Panc1 (cell line): ENCODE results near the gene STK32C.

ENCODE experiments used
- POLR2AphosphoS5 ChIP-seq: IDR thresholded peaks from 2 replicates; pipeline ENCODE4 v1.6.1; 2012; ENCODE audit warnings: mild to moderate bottlenecking, low read depth, low read length, moderate library complexity
- SIN3A ChIP-seq: IDR thresholded peaks from 2 replicates; pipeline ENCODE4 v1.6.1; 2012; ENCODE audit warnings: low read depth, mild to moderate bottlenecking, low read length, moderate library complexity, borderline replicate concordance; ENCODE audit not compliant: insufficient read depth
- TF ChIP-seq, protein P1 (sequence below): fragments of 450-650 bp; IDR thresholded peaks from 2 replicates; pipeline ENCODE4 v1.5.1; 2017; ENCODE audit warnings: mild to moderate bottlenecking

DNA sequence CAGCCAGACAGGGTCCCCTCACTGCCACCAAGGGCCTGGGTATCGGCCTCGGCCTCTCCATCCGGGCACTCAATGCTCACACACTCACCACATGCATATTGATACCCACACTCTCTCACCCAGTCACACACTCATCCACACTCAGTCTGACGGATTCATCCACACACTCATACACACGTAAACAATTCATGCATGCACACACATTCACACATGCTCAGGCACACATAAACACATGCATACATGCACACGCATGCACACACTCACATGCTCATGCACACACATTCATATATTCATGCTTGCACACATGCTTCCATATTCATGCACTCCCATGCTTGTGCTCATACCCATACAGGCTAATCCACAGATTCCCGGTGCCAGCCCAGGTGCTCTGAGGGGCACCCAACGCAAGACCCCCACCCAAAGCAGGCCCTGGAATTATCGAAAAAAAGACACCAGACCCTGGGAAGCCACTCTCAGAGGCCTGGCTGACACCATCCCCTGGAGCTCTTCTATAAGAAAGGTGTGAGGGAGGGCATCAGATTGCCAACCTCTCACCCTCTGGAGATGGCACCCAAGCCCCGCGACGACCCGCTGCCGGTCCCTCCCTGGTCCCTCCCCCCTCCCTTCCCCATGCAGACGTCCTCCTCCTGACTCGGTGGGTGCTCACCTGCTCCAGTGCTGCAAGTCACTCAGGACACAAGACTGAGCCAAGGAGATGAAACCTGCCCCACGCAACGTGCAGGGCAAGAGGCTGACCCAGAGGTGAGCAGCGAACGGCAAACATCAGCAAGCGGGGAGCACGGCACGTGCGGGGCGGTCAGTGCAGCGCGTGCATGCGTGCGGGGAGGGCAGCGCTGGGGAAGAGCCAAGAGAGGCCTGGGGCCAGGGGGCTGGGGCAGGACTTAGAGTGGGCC, 15.2 kb downstream of the STK32C start:
- no peak for TF ChIP-seq POLR2AphosphoS5
- TF ChIP-seq, protein P1, sequence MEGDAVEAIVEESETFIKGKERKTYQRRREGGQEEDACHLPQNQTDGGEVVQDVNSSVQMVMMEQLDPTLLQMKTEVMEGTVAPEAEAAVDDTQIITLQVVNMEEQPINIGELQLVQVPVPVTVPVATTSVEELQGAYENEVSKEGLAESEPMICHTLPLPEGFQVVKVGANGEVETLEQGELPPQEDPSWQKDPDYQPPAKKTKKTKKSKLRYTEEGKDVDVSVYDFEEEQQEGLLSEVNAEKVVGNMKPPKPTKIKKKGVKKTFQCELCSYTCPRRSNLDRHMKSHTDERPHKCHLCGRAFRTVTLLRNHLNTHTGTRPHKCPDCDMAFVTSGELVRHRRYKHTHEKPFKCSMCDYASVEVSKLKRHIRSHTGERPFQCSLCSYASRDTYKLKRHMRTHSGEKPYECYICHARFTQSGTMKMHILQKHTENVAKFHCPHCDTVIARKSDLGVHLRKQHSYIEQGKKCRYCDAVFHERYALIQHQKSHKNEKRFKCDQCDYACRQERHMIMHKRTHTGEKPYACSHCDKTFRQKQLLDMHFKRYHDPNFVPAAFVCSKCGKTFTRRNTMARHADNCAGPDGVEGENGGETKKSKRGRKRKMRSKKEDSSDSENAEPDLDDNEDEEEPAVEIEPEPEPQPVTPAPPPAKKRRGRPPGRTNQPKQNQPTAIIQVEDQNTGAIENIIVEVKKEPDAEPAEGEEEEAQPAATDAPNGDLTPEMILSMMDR: no peak
- no peak for TF ChIP-seq SIN3A
